ENCODE results near the gene PSTPIP1.
A peak's percentile ranks its signal among the peaks of the same experiment; 100 is the strongest.

The PSTPIP1 gene

DNA sequence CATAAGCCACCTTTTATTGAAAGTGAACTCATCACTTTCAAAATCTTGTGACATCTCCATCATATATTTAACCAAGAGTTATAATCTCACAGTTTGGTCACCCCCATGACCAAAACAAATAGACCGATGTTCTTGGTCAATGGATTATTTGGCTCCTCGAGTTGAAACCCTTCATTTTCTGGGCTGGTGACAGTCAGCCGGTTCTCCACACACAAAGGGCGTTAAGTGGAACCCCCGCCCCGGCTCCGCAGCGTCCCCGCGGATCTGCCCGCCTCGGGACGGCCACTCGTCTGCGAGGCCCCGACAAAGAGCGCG lies 75.2 kb downstream of the PSTPIP1 start:
- no peak for DNase-seq (ENCODE audit: low spot score)

DNA sequence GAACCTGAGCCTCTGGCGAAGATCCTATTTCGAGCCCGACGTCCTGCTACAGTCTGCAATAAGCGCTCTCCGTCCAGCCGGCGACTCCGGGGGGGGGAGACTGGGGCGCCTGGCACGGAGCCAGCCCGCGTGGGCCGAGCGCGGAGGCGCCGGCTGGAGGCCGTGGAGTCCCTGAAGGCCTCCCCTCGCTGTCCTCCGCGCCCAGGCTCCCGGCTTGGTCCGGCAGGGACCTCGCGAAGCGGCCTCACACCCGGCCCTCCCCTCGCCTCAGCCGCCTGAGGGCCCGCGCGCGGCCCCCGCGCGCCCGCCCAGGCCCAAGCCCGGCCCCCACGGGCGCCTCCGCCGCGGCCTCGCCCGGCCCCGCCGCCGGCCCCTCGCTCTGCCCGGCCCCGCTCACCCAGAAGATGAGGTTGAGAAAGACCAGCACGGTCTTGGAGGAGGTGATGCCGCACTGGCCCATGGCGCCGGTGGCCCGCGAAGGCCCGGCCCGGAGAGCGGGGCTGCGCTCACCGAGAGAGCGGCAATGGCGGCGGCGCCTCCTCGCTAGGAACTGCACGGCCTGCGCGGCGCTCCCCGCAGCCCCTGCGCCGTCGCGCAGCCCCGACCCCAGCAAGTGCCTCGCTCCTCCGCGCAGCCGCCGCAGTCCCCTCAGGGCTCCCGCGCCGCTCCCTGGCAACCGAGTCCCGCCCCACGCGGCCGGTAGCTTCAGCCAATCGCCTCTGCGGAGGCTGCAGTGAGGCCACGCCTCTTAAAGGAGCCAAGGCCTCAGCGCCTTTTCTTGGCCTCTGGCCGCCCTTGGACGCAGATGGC lies 75.8 kb downstream of the PSTPIP1 start, which contains the start of gene TSPAN3:
Gene TSPAN3, minus strand, starts transcription at position 615 of the 810 bp plus-strand sequence. Its CDS starts 155 bp downstream, at position 460.
- peak; percentile 95 for DNase-seq (ENCODE audit: low spot score)

DNA sequence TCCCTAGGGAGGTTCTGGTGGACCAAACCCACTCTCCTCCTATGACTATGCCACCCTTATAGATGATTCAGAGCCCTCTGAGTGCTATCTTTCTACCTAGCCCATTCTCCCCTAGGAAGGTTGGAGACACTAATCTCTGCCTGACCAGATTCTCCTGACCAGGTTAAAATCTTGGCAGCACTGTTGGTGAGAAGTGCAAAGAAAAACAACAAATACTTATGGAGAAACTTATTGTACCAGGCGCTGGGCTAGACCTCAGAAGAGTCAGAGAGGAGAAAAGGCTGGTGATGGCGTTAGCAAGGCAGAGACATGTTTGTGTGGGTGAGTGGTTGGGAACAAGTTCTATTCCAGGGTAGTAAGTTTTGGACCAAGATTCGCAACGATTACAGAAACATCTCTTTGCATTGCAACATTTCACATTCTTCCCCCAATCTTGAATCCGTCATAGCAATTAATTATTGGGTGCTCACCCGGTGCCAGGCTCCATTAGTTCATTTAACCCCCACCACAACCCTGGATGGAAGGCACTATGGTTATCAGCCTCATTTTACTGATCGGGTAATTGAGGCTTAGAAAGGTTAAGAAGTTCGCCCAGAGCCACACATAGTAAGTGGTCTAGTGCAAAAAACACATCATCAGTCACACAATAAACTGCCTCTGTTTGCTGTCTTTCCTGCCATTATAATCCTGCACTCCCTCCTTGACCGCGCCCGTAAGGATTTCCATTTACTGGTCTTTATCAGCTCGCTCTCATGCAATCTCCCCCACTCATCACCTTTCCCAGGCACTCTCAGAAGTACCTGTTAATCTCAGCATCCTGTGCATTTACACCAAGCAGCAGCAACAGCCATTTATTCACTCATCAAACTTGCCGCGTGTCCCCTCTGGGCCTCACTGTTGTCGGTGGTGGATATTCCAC lies 76.6 kb downstream of the PSTPIP1 start:
- no peak for DNase-seq (ENCODE audit: low spot score)

DNA sequence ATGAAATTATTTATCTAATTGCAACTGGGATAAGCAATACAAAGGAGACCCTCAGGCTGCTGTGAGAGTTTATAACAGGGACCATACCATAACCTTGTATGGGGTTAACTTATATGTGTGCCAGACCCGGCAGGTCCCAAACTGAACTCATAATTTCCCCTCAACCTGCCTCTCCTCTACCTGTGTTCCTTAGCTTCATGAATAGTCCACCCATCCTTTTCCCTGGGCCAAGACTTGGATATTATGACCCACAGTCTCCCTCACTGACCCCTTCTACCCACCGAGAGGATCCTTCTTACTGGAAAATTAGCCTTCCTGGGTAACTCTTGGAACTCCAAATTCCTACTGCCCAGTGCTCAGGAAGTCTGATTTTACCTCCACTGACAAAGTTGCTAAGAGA lies 79.4 kb downstream of the PSTPIP1 start:
- DNase-seq (ENCODE audit: low spot score): no peak

DNA sequence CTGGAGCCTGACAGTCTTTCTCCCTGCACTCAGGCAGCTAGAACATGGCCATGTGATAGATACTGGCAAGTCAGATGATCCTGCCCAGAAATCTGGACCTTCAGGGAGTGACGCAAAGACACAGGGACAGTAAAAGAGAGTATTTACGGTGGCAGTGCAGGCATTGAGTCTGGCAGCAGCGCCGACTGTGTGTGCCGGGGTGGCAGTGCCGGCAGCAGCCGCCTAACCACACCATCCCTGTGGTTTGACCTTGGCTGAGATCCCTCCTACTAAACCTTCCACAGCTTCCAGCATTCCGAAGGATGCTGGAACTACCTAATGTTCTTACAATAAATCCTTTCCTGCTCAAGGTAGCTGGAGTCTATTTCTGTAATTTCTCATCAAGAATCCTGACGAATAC lies 80.6 kb downstream of the PSTPIP1 start:
- DNase-seq (ENCODE audit: low spot score): no peak

DNA sequence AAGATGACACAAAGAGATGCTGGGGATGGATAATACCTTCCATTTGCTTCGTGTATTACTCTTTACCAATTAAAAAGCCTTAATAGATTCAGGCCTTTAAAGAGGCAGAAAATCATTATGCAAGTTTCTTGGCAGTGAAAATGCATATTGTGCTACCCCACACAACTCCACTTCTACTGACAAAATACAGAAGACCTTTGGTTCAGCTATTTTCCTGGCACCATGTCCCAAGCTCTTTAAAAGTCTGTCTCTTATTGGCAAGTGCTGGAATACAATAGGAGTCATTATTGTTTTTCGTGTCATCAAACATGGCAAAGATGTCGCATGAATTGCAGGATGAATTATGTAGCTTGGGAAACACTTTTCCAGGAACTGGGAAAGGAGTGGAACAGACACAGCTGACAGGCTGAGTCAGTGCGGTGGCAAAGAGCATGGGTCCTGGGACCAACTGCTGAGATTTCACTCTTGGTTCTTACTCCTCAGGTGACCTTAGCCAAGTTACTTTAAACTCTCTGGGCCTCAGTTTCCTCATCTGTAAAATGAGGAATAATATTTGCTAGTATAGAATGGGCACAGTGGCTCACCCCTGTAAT lies 81.5 kb downstream of the PSTPIP1 start:
- no peak for DNase-seq (ENCODE audit: low spot score)

DNA sequence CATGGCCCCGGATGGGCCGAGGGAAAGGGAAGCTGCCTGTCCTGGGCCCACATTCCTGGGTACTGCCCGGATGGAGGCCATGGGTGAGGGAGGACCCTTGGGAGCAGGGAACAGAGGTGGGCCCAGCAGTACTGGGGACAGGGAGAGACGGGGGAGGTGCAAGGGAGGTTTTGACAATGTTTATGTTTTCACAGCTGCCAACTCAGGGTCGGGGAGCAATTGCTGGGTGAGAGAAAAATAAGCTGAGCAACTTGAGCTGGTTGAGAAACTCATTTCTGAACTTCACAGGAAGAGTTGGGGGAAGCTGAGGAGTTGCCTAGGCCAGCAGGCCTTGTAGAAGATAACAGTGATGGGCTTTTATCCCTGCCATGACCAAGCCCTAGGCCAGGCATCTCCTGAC lies 87.0 kb downstream of the PSTPIP1 start:
- DNase-seq (ENCODE audit: low spot score): no peak

DNA sequence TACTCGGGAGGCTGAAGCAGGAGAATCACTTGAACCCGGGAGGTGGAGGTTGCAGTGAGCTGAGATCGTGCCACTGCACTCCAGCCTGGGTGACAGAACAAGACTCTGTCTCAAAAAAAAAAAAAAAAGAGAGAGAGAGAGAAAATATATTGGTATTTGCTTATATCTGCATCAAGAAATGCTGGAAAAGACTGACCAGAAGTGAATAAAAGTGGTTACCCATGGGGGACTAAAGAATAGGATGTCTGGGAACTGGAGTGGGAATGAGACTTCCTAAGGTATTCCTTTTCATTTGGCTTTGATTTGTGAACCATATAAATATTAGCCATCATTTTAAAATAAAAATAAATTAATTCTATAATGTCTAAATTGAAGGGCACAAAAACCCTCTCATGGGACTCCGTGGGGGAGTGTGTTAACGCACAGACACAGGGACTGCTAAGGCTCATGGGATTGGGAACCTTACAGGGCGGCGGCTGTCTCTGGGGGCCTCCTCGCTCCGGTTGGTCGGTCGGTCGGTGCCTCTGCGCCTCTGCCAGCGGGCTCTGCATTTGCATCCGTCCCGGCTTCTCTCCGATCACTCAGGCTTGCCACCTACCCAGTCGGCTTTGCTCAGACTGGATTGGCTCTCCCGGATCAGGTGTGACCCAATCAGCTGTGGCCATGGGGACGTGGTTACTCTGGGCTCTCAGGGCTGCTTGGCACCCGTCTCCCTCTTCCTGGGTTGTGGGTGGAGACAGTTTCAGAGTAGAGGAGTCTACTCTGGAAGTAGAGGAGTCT lies 88.6 kb downstream of the PSTPIP1 start:
- DNase-seq (ENCODE audit: low spot score): peak; percentile 53

DNA sequence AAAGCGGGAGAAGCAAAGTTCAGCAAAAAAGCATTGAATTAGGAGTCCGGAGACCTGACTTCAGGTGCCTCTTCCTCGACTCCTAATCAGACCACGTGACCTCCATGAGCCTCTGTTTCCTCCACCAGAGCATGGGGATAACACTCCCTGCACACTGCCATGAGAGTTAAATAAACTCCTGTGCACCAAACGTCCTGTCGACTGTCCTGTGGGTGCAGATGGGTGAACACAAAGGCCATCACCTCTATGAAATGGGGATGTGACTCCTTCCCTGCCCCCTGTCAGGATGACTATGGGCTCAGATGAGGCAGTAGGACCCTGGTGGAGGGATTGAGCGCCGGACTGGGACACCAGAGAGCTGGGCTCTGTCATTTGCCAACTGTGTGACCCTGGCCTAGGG lies 89.5 kb downstream of the PSTPIP1 start:
- DNase-seq (ENCODE audit: low spot score): no peak

DNA sequence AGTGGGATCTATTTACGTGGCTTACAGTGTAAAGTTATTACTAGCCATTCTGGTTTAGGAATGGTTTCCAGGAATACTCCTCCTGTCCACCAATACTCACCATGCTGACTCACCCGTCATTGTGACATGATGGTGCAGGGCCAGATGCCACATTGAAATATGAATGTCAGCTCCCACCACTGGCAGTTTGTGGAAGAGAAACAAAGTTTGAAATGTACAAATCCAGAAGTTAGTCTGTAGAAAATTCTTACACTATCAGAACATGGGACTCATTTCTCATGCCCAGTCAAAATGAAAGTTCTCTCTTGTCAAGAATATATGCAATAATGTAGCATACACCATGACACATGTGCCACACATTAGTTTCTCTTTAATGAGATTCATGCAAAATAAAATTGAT lies 90.4 kb downstream of the PSTPIP1 start:
- DNase-seq (ENCODE audit: low spot score): peak; percentile 69

Data from AG08396 (cell line).